Adrenal gland (tissue), 5 donors: ENCODE data around the gene UBR3.

Experiments
- CTCF ChIP-seq, 6 experiments: fragments of 450-650 bp in 4 of 6; fragments of 200-600 bp in 2 of 6; sonication (generic) in 1 of 6; IDR thresholded peaks; 1 replicate in 5 of 6; 2 replicates in 1 of 6; pipeline versions ENCODE4 v1.5.1 to v1.8.0; 2016 to 2021; ENCODE audit warnings: antibody characterized with exemption in 6 of 6, mild to moderate bottlenecking in 2 of 6, moderate library complexity in 1 of 6
- POLR2A ChIP-seq, 2 donors: fragments of 450-650 bp; IDR thresholded peaks; one replicate each; pipeline ENCODE4 v1.6.1; 2017; ENCODE audit warnings: antibody characterized with exemption in 2 of 2, mild to moderate bottlenecking in 2 of 2, moderate library complexity in 1 of 2
- donor health status: DM: no; HTN: no; CAD: no.

- TF ChIP-seq CTCF (IDR thresholded peaks at IDR 0.05), result no peak
- TF ChIP-seq POLR2A (IDR thresholded peaks at IDR 0.05), result no peak
Measured at GRCh38 chr2:170123593-170123992, 296.3 kb downstream of the UBR3 start.
